ENCODE measurements around the gene FANCC.

GRCh38 chr9:95302479-95302878 lies 15.0 kb downstream of the FANCC start:
- TF ChIP-seq, protein P1, sequence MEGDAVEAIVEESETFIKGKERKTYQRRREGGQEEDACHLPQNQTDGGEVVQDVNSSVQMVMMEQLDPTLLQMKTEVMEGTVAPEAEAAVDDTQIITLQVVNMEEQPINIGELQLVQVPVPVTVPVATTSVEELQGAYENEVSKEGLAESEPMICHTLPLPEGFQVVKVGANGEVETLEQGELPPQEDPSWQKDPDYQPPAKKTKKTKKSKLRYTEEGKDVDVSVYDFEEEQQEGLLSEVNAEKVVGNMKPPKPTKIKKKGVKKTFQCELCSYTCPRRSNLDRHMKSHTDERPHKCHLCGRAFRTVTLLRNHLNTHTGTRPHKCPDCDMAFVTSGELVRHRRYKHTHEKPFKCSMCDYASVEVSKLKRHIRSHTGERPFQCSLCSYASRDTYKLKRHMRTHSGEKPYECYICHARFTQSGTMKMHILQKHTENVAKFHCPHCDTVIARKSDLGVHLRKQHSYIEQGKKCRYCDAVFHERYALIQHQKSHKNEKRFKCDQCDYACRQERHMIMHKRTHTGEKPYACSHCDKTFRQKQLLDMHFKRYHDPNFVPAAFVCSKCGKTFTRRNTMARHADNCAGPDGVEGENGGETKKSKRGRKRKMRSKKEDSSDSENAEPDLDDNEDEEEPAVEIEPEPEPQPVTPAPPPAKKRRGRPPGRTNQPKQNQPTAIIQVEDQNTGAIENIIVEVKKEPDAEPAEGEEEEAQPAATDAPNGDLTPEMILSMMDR (IDR thresholded peaks at IDR 0.05), result no peak
- no peak for TF ChIP-seq POLR2A (IDR thresholded peaks at IDR 0.05)
